B cell (primary cell): ENCODE results near the gene GPBP1. TPM values are rescaled to one million over a fixed set of nuclear protein-coding genes. Genes with fewer than 3 reads are reported as not detected.

ENCODE experiments used
- ATAC-seq: fragments of 200-7000 bp; cut with Tn5 transposase; one replicate; pipeline ENCODE4 v1.10.0; 2021; ENCODE audit warnings: low read depth, mild to moderate bottlenecking, moderate number of reproducible peaks, moderate library complexity
- CTCF ChIA-PET: fragments of 350-600 bp; sonication (Branson Sonifier 250); formaldehyde crosslinking; loops from one replicate; lab custom pipeline; 2021; ENCODE audit warnings: antibody characterized with exemption, inconsistent platforms; lab: Charles Lee
- POLR2A ChIA-PET: fragments of 350-600 bp; sonication (Branson Sonifier 250); formaldehyde crosslinking; loops from one replicate; lab custom pipeline; 2021; ENCODE audit warnings: antibody characterized with exemption; lab: Charles Lee
- DNase-seq: peaks from one replicate; pipeline ENCODE4 v3.0.0; 2013
- H2AFZ ChIP-seq: 2 replicates; pipeline ENCODE4 v1.6.1; 2012; ENCODE audit warnings: mild to moderate bottlenecking, low read depth, low read length; ENCODE audit not compliant: insufficient read depth, poor library complexity, severe bottlenecking
- H3K27ac ChIP-seq, 2 donors: 1 replicate in 1 of 2; 2 replicates in 1 of 2; pipeline ENCODE4 v1.5.1; 2012 to 2013; ENCODE audit warnings: low read length in 2 of 2, mild to moderate bottlenecking in 2 of 2, moderate library complexity in 1 of 2
- H3K27me3 ChIP-seq, 4 experiments: fragments of 200-600 bp in 1 of 4; sonication (generic) in 1 of 4; replicated peaks in 1 of 4; 1 replicate in 2 of 4; 2 replicates in 2 of 4; pipeline versions ENCODE4 v1.6.1 to v1.7.0; 2013 to 2016; ENCODE audit warnings: low read length in 3 of 4, mild to moderate bottlenecking in 2 of 4, mixed read lengths in 1 of 4, moderate library complexity in 1 of 4; ENCODE audit not compliant: insufficient read depth in 4 of 4, control insufficient read depth in 3 of 4; ENCODE audit errors: control extremely low read depth in 1 of 4
- H3K36me3 ChIP-seq, 2 experiments: replicated peaks in 1 of 2; 1 replicate in 1 of 2; 2 replicates in 1 of 2; pipeline versions ENCODE4 v1.6.1 to v1.7.1; 2013; ENCODE audit warnings: low read length in 1 of 2; ENCODE audit not compliant: insufficient read depth in 2 of 2, control insufficient read depth in 1 of 2; ENCODE audit errors: control extremely low read depth in 1 of 2, extremely low read depth in 1 of 2
- H3K4me1 ChIP-seq, 2 donors: fragments of 200-600 bp in 1 of 2; sonication (generic) in 1 of 2; 1 replicate in 1 of 2; 2 replicates in 1 of 2; pipeline versions ENCODE4 v1.5.1 to v1.6.1; 2013 to 2017; ENCODE audit warnings: low read length in 2 of 2; ENCODE audit not compliant: control insufficient read depth in 2 of 2, insufficient read depth in 2 of 2
- H3K4me2 ChIP-seq: replicated peaks from 2 replicates; pipeline ENCODE3; 2012; ENCODE audit warnings: mild to moderate bottlenecking, low read depth, low read length; ENCODE audit not compliant: poor library complexity, severe bottlenecking
- H3K4me3 ChIP-seq, 5 experiments: fragments of 200-600 bp in 1 of 5; sonication (generic) in 1 of 5; 1 replicate in 3 of 5; 2 replicates in 2 of 5; pipeline versions ENCODE4 v1.5.1 to v1.7.0; 2011 to 2016; ENCODE audit warnings: low read length in 4 of 5, mild to moderate bottlenecking in 4 of 5, low read depth in 2 of 5, control low read depth in 1 of 5, moderate library complexity in 1 of 5; ENCODE audit not compliant: insufficient read depth in 1 of 5; ENCODE audit errors: control extremely low read depth in 1 of 5, extremely low read depth in 1 of 5
- H3K79me2 ChIP-seq: fragments of 200-600 bp; sonication (generic); one replicate; pipeline ENCODE4 v1.6.0; 2016; ENCODE audit warnings: low read length; ENCODE audit not compliant: control insufficient read depth, insufficient read depth
- H3K9ac ChIP-seq: fragments of 200-600 bp; sonication (generic); 2 replicates; pipeline ENCODE4 v1.6.1; 2017; ENCODE audit warnings: mild to moderate bottlenecking, low read length, moderate library complexity
- H3K9me3 ChIP-seq, 3 donors: one replicate each; pipeline versions ENCODE4 v1.6.1 to v1.7.1; 2013; ENCODE audit warnings: low read length in 2 of 3; ENCODE audit not compliant: control insufficient read depth in 2 of 3, insufficient read depth in 1 of 3; ENCODE audit errors: control extremely low read depth in 1 of 3
- H4K20me1 ChIP-seq: 2 replicates; pipeline ENCODE4 v1.6.0; 2012; ENCODE audit warnings: mild to moderate bottlenecking, low read length; ENCODE audit not compliant: insufficient read depth, control insufficient read depth, poor library complexity, severe bottlenecking
- H3K27ac Mint-ChIP-seq: one replicate; pipeline ENCODE4 v1.8.0; 2021; ENCODE audit warnings: mixed read lengths
- H3K27me3 Mint-ChIP-seq: one replicate; pipeline ENCODE4 v1.8.0; 2021; ENCODE audit warnings: mixed read lengths
- H3K4me1 Mint-ChIP-seq: one replicate; pipeline ENCODE4 v1.8.0; 2021; ENCODE audit warnings: mixed read lengths
- H3K4me3 Mint-ChIP-seq: one replicate; pipeline ENCODE4 v1.8.0; 2021; ENCODE audit warnings: mixed read lengths
- H3K9me3 Mint-ChIP-seq: one replicate; pipeline ENCODE4 v1.8.0; 2022; ENCODE audit warnings: mixed read lengths; ENCODE audit not compliant: insufficient read depth
- CTCF ChIP-seq: fragments of 200-600 bp; IDR thresholded peaks from one replicate; pipeline ENCODE4 v1.8.0; 2022; ENCODE audit warnings: antibody characterized with exemption, mild to moderate bottlenecking
- EZH2 ChIP-seq: IDR thresholded peaks from 2 replicates; pipeline ENCODE4 v1.6.1; 2012; ENCODE audit warnings: borderline replicate concordance, low read depth, mild to moderate bottlenecking, moderate library complexity, low read length; ENCODE audit not compliant: insufficient read depth, poor library complexity, severe bottlenecking
- WGBS: methylation state at CpG from one replicate; pipeline ENCODE4 v1.1.5; 2013; ENCODE audit warnings: missing lambda C conversion rate; ENCODE audit not compliant: insufficient coverage; 5-methylcytosine and 5-hydroxymethylcytosine counted together
- intact Hi-C: fragments of 100-400 bp; cut with micrococcal nuclease; formaldehyde crosslinking; loops from one replicate; pipeline ENCODE4 v1.10.0; 2022
- polyA plus RNA-seq: library from polyadenylated mRNA; depleted of rRNA; stranded (reverse); fragments of >200 nt; gene quantifications from 2 replicates; pipeline ENCODE4 v1.2.3, GENCODE V29; 2012
- total RNA-seq, 2 donors: library from RNA; stranded (reverse); fragments of 120-200 nt in 1 of 2; gene quantifications; 1 replicate in 1 of 2; 2 replicates in 1 of 2; pipeline versions ENCODE4 v1.2.3 to v1.2.4, GENCODE V29; 2013 to 2022

Gene GPBP1
- total and polyA plus RNA-seq, 2 donors (not counting 1 experiment from before 2014, with no cell fraction given), result 30.9 to 152 TPM

GRCh38 chr5:57311251-57311650 is 137.4 kb downstream of the GPBP1 start:
- Histone ChIP-seq H2AFZ (no peak overlapping the region), H3K27ac (no peak overlapping the region), H3K9me3 (peaks cover 4 to 10% (median 8%) of the 10 kb centered on the region in 3 donors), H3K36me3 (no peaks in the 10 kb centered on the region), H4K20me1 (no peaks in the 10 kb centered on the region), H3K4me2 (no peak overlapping the region), H3K79me2 (no peaks in the 10 kb centered on the region), H3K9ac (no peak overlapping the region), H3K4me1 (no peaks in the 10 kb centered on the region), H3K4me3 (no peak overlapping the region), H3K27me3 (peaks cover 0 to 2% (median 0%) of the 10 kb centered on the region in 4 experiments)
- WGBS, result no CpG with 5 or more reads among the region's 2 CpGs
- CTCF ChIA-PET, result no interaction called here
- Mint-ChIP-seq H3K27me3 (no peaks in the 10 kb centered on the region), H3K9me3 (peaks cover 3% of the 10 kb centered on the region), H3K27ac (no peak overlapping the region), H3K4me3 (no peak overlapping the region), H3K4me1 (peaks cover 11% of the 10 kb centered on the region)
- intact Hi-C loops, result no loop called here
- DNase-seq, result no peak
- TF ChIP-seq CTCF (no peak), EZH2 (no peak)
- POLR2A ChIA-PET, result no interaction called here
- no peak for ATAC-seq

- H3K27ac ChIP-seq, result no peak overlapping the region
- no peak overlapping the region for H3K9ac ChIP-seq
- no peaks in the 10 kb centered on the region for H4K20me1 ChIP-seq
- Mint-ChIP-seq H3K9me3 (no peaks in the 10 kb centered on the region), H3K4me3 (peak overlapping the region; percentile 8), H3K27ac (no peak overlapping the region), H3K4me1 (peaks cover 11% of the 10 kb centered on the region), H3K27me3 (no peaks in the 10 kb centered on the region)
- TF ChIP-seq CTCF, result no peak
- TF ChIP-seq EZH2, result no peak
- peaks cover 0 to 3% (median 1%) of the 10 kb centered on the region in 4 experiments for H3K27me3 ChIP-seq
- no CpG with 5 or more reads among the region's 6 CpGs for WGBS
- H3K36me3 ChIP-seq, result no peaks in the 10 kb centered on the region
- no peak for ATAC-seq
- DNase-seq, result no peak
- H2AFZ ChIP-seq, result peak overlapping the region; percentile 20
- H3K4me2 ChIP-seq, result no peak overlapping the region
- ChIA-PET CTCF (interaction anchor here (0.9 kb wide), 1 partner anchor 12 kb away, joined by 3 read pairs; no protein-coding TSS in a partner anchor), POLR2A (no interaction called here)
- peaks cover 0 to 8% (median 3%) of the 10 kb centered on the region in 3 donors for H3K9me3 ChIP-seq
- no peak overlapping the region for H3K4me3 ChIP-seq
- H3K4me1 ChIP-seq, result no peaks in the 10 kb centered on the region
- no peaks in the 10 kb centered on the region for H3K79me2 ChIP-seq
- intact Hi-C loops, result no loop called here
Observed at GRCh38 chr5:57311921-57312735, 138.3 kb downstream of the GPBP1 start.
